ENCODE results near the gene MESP2.

MESP2 gene

GRCh38 chr15:89820666-89821611 is 44.8 kb downstream of the MESP2 start:
- FAIRE-seq, result no peak

- no peak for FAIRE-seq
These were observed 45.9 kb downstream of the MESP2 start for GRCh38 chr15:89822026-89822425.

GRCh38 chr15:89822611-89822950 is 46.4 kb downstream of the MESP2 start:
- FAIRE-seq, result no peak

GRCh38 chr15:89822951-89823711 is 47.0 kb downstream of the MESP2 start:
- no peak for FAIRE-seq

GRCh38 chr15:89823836-89824606 is 47.9 kb downstream of the MESP2 start:
- FAIRE-seq, result no peak

GRCh38 chr15:89824607-89824867 is 48.4 kb downstream of the MESP2 start:
- no peak for FAIRE-seq

GRCh38 chr15:89825271-89825940 is 49.3 kb downstream of the MESP2 start:
- FAIRE-seq, result no peak

- no peak for FAIRE-seq
These were observed 50.8 kb downstream of the MESP2 start for GRCh38 chr15:89826671-89827655.

GRCh38 chr15:89827829-89828228 is 51.7 kb downstream of the MESP2 start:
- FAIRE-seq, result no peak
